ENCODE measurements around the gene DARS2. TPM values are rescaled to one million over a fixed set of nuclear protein-coding genes. Genes with fewer than 3 reads are reported as not detected.

DARS2 gene
- total RNA-seq (2021), result 35.0 and 35.5 TPM in 2 replicates
- long read RNA-seq, transcript DARS2-209 (16 exons, 3,057 nt), result minor isoform, 7 of 266 reads
- long read RNA-seq, transcript DARS2-201 (17 exons, 3,441 nt), result major isoform, 189 of 266 reads
- long read RNA-seq, transcript DARS2-208 (14 exons, 1,793 nt), result minor isoform, 15 of 266 reads
- long read RNA-seq, partial matches to known transcripts, result 21 of 266 reads
- long read RNA-seq, other reads (novel, unspliced or antisense), result 30 of 266 reads

- WGBS (ENCODE audit: extremely low coverage, insufficient read length, low lambda C conversion rate), result no CpG with 5 or more reads among the region's 55 CpGs
Measured at GRCh38 chr1:173824315-173825081, at the start of gene DARS2, which contains the start of gene CENPL. Gene DARS2, plus strand, starts transcription at chr1:173824673. Its CDS starts 557 bp downstream, at chr1:173825230. Gene CENPL, minus strand, starts transcription at chr1:173824883. Its CDS starts 13,584 bp downstream, at chr1:173811299.

More at GRCh38 chr1:173824315-173825081, at the start of gene DARS2, which contains the start of gene CENPL:
- Histone ChIP-seq H3K18ac (ENCODE audit: insufficient read length, low read depth, low read length) (peak within 1 kb of the TSS; percentile 95), H3K79me2 (ENCODE audit: insufficient read depth, low read length) (peaks cover 14% of the 10 kb centered on the region; the same call in 1 of the 2 replicates), H3K79me1 (ENCODE audit: insufficient read depth, low read depth, low read length, poor library complexity, severe bottlenecking) (peaks cover 4% of the 10 kb centered on the region), H4K5ac (ENCODE audit: insufficient read length, low read depth, low read length) (peak within 1 kb of the TSS; percentile 25), H3K23me2 (ENCODE audit: insufficient read length, low read depth, low read length, poor library complexity, severe bottlenecking) (peaks cover 7% of the 10 kb centered on the region), H2BK5ac (ENCODE audit: insufficient read length, low read length) (peak within 1 kb of the TSS; percentile 16), H2BK20ac (ENCODE audit: low read depth, low read length, poor library complexity, severe bottlenecking) (no peak within 1 kb of the TSS), H3K23ac (ENCODE audit: insufficient read length, low read depth, low read length) (no peak within 1 kb of the TSS), H3K9ac (ENCODE audit: extremely low read depth, insufficient read length, low read length) (peak within 1 kb of the TSS; percentile 89), H2AFZ (ENCODE audit: low read length) (peak within 1 kb of the TSS; percentile 65), H3K56ac (ENCODE audit: insufficient read length, low read depth, low read length) (peak within 1 kb of the TSS; percentile 14), H4K20me1 (ENCODE audit: control insufficient read depth, insufficient read depth, insufficient read length) (no peaks in the 10 kb centered on the region), H4K91ac (ENCODE audit: insufficient read length, low read depth, low read length) (no peak within 1 kb of the TSS), H3K9me3 (ENCODE audit: control insufficient read depth, low read depth, low read length) (no peaks in the 10 kb centered on the region), H2BK120ac (ENCODE audit: low read depth, low read length, poor library complexity, severe bottlenecking) (no peak within 1 kb of the TSS), H3K27me3 (ENCODE audit: insufficient read depth, low read length) (no peaks in the 10 kb centered on the region), H3K4me2 (ENCODE audit: insufficient read depth, insufficient read length, low read length) (peak within 1 kb of the TSS; percentile 74), H2BK15ac (ENCODE audit: low read depth, low read length) (no peak within 1 kb of the TSS), H3K4me1 (ENCODE audit: insufficient read depth, low read length) (no peaks in the 10 kb centered on the region; the same call in 1 of the 2 replicates), H3K27ac (ENCODE audit: insufficient read length, low read depth, low read length) (peak within 1 kb of the TSS; percentile 80), H3K4ac (ENCODE audit: low read depth, low read length) (no peak within 1 kb of the TSS), H2BK12ac (ENCODE audit: insufficient read length, low read depth, low read length) (no peak within 1 kb of the TSS), H3T11ph (ENCODE audit: low read length) (peak within 1 kb of the TSS; percentile 59), H3K14ac (ENCODE audit: insufficient read depth, low read length) (peak within 1 kb of the TSS; percentile 86), H2AK5ac (ENCODE audit: insufficient read length, low read length) (no peak within 1 kb of the TSS), H4K8ac (replicated peaks; ENCODE audit: insufficient read length, low read depth, low read length) (no peak within 1 kb of the TSS)
- no peaks in the 10 kb centered on the region for H3K27me3 Mint-ChIP-seq (ENCODE audit: low read depth)
- H3K36me3 Mint-ChIP-seq (ENCODE audit: insufficient read depth in 1 of 3, low read depth in 3 of 3), result peaks cover 12 to 30% (median 29%) of the 10 kb centered on the region in 3 experiments; a peak in 6 of 7 replicates
- DNase-seq, result peak; percentile 95
- H3K4me1 Mint-ChIP-seq, result peaks cover 11 to 16% of the 10 kb centered on the region in 2 experiments
- H3K9me3 Mint-ChIP-seq, result no peaks in the 10 kb centered on the region
- H3K4me3 Mint-ChIP-seq, result peak within 1 kb of the TSS; percentile 95 to 99
- H3K27ac Mint-ChIP-seq, result peak within 1 kb of the TSS; percentile 99 to 100 (median 100)
- no peak for TF ChIP-seq CTCF (conservative IDR thresholded peaks at IDR 0.05)
